CD4-positive, alpha-beta T cell (primary cell): ENCODE results near the gene COL4A2. TPM values are rescaled to one million over a fixed set of nuclear protein-coding genes. Genes with fewer than 3 reads are reported as not detected.
"Not testable (repeated sequence)": the region's sequence is repeated elsewhere in the genome, so short reads cannot be mapped to it uniquely, and the experiment has no call there.

Experiments used
- ATAC-seq: fragments of 200-7000 bp; cut with Tn5 transposase; one replicate; pipeline ENCODE4 v1.10.0; 2022; ENCODE audit warnings: mild to moderate bottlenecking; ENCODE audit not compliant: poor library complexity
- CTCF ChIA-PET: fragments of 350-600 bp; sonication (Branson Sonifier 250); formaldehyde crosslinking; loops from one replicate; lab custom pipeline; 2021; ENCODE audit warnings: antibody characterized with exemption, inconsistent platforms; lab: Charles Lee
- POLR2A ChIA-PET: fragments of 350-600 bp; sonication (Branson Sonifier 250); formaldehyde crosslinking; loops from one replicate; lab custom pipeline; 2021; ENCODE audit warnings: antibody characterized with exemption, inconsistent platforms; lab: Charles Lee
- DNase-seq, 14 experiments: peaks; one replicate each; pipeline ENCODE4 v3.0.0-alpha.2; 2013 to 2020; ENCODE audit warnings: mixed read lengths in 2 of 14
- H3K27ac ChIP-seq, 2 donors: one replicate each; pipeline versions ENCODE4 v1.5.1 to v1.7.0; 2013; ENCODE audit warnings: low read length in 2 of 2, low read depth in 1 of 2, mild to moderate bottlenecking in 1 of 2
- H3K27me3 ChIP-seq, 2 experiments: 1 replicate in 1 of 2; 2 replicates in 1 of 2; pipeline versions ENCODE4 v1.6.1 to v1.7.0; 2013; ENCODE audit warnings: low read length in 2 of 2, control low read depth in 1 of 2, mild to moderate bottlenecking in 1 of 2, moderate library complexity in 1 of 2; ENCODE audit not compliant: insufficient read depth in 2 of 2, control insufficient read depth in 1 of 2
- H3K36me3 ChIP-seq: one replicate; pipeline ENCODE4 v1.6.1; 2013; ENCODE audit warnings: low read length, control low read depth; ENCODE audit not compliant: insufficient read depth
- H3K4me1 ChIP-seq: one replicate; pipeline ENCODE4 v1.6.1; 2013; ENCODE audit warnings: low read length, control low read depth; ENCODE audit not compliant: insufficient read depth
- H3K4me3 ChIP-seq: one replicate; pipeline ENCODE4 v1.5.1; 2013; ENCODE audit warnings: mild to moderate bottlenecking, low read length, moderate library complexity
- H3K9me3 ChIP-seq, 2 experiments: 1 replicate in 1 of 2; 2 replicates in 1 of 2; pipeline versions ENCODE4 v1.6.1 to v1.7.0; 2013; ENCODE audit warnings: low read length in 2 of 2, mild to moderate bottlenecking in 2 of 2, control low read depth in 1 of 2, moderate library complexity in 1 of 2; ENCODE audit not compliant: control insufficient read depth in 1 of 2, insufficient read depth in 1 of 2
- H3K27ac Mint-ChIP-seq: one replicate; pipeline ENCODE4 v1.8.0; 2020; ENCODE audit warnings: mixed read lengths
- H3K27me3 Mint-ChIP-seq: one replicate; pipeline ENCODE4 v1.8.0; 2021; ENCODE audit warnings: mixed read lengths
- H3K36me3 Mint-ChIP-seq: one replicate; pipeline ENCODE4 v1.8.0; 2021; ENCODE audit warnings: low read depth, mixed read lengths
- H3K4me1 Mint-ChIP-seq: one replicate; pipeline ENCODE4 v1.8.0; 2021; ENCODE audit warnings: low read depth, mixed read lengths
- H3K4me3 Mint-ChIP-seq: one replicate; pipeline ENCODE4 v1.8.0; 2020; ENCODE audit warnings: mild to moderate bottlenecking, mixed read lengths
- H3K9me3 Mint-ChIP-seq: one replicate; pipeline ENCODE4 v1.8.0; 2020; ENCODE audit warnings: mixed read lengths
- CTCF ChIP-seq: fragments of 200-600 bp; IDR thresholded peaks from one replicate; pipeline ENCODE4 v1.8.0; 2022; ENCODE audit warnings: antibody characterized with exemption, mild to moderate bottlenecking
- intact Hi-C, 2 experiments: fragments of 100-400 bp; cut with DNase I in 1 of 2; cut with micrococcal nuclease in 1 of 2; formaldehyde crosslinking; loops; one replicate each; pipeline versions ENCODE4 v1.15.1 to v1.9.0; 2023 to 2025; cut with DNase I, micrococcal nuclease
- total RNA-seq, 174 experiments: library from RNA in 2 of 174; stranded (reverse) in 2 of 174; gene quantifications; one replicate each; pipeline ENCODE4 v1.2.3 and lab custom pipeline; 2021 to 2026

The COL4A2 gene
- total RNA-seq, 2 experiments from 2014 or later = not detected

- no peak overlapping the region for H3K4me3 ChIP-seq
- POLR2A ChIA-PET = no interaction called here
- no peak for TF ChIP-seq CTCF
- no peak overlapping the region for H3K27ac ChIP-seq
- no peak overlapping the region for H3K4me3 Mint-ChIP-seq
- intact Hi-C loops = no loop called here
- CTCF ChIA-PET = no interaction called here
- no peak overlapping the region for H3K27ac Mint-ChIP-seq
- H3K27me3 ChIP-seq = peaks cover 12 to 21% of the 10 kb centered on the region in 2 experiments
- no peaks in the 10 kb centered on the region for H3K9me3 Mint-ChIP-seq
- no peak for ATAC-seq
- no peaks in the 10 kb centered on the region for H3K36me3 ChIP-seq
- DNase-seq = no peak
- H3K27me3 Mint-ChIP-seq = peaks cover 57% of the 10 kb centered on the region
- no peaks in the 10 kb centered on the region for H3K36me3 Mint-ChIP-seq
- H3K4me1 ChIP-seq = no peaks in the 10 kb centered on the region
- H3K9me3 ChIP-seq = peaks cover 0 to 13% of the 10 kb centered on the region in 2 experiments
- peaks cover 17% of the 10 kb centered on the region for H3K4me1 Mint-ChIP-seq
Measured at GRCh38 chr13:110319774-110320509, 12.9 kb downstream of the COL4A2 start.

GRCh38 chr13:110320645-110321044, 13.6 kb downstream of the COL4A2 start:
- Mint-ChIP-seq H3K36me3 (no peaks in the 10 kb centered on the region), H3K27ac (no peak overlapping the region), H3K9me3 (no peaks in the 10 kb centered on the region), H3K4me1 (peaks cover 17% of the 10 kb centered on the region), H3K27me3 (peaks cover 56% of the 10 kb centered on the region), H3K4me3 (no peak overlapping the region)
- DNase-seq (no peak), ATAC-seq (no peak)
- intact Hi-C loops = no loop called here
- Histone ChIP-seq H3K4me1 (no peaks in the 10 kb centered on the region), H3K36me3 (no peaks in the 10 kb centered on the region), H3K27me3 (peaks cover 12 to 21% of the 10 kb centered on the region in 2 experiments), H3K9me3 (peaks cover 0 to 13% of the 10 kb centered on the region in 2 experiments), H3K4me3 (no peak overlapping the region), H3K27ac (no peak overlapping the region)
- TF ChIP-seq CTCF = no peak
- POLR2A ChIA-PET = no interaction called here
- CTCF ChIA-PET = no interaction called here

GRCh38 chr13:110321573-110321972, 14.5 kb downstream of the COL4A2 start:
- Mint-ChIP-seq H3K27me3 (peaks cover 53% of the 10 kb centered on the region), H3K4me1 (peaks cover 17% of the 10 kb centered on the region)
- CTCF ChIA-PET, H3K36me3 ChIP-seq, ATAC-seq, POLR2A ChIA-PET, H3K36me3 Mint-ChIP-seq, H3K27ac ChIP-seq, H3K4me3 ChIP-seq, H3K27ac Mint-ChIP-seq, H3K4me1 ChIP-seq, H3K9me3 Mint-ChIP-seq, DNase-seq, intact Hi-C loops, H3K4me3 Mint-ChIP-seq: not testable (repeated sequence)
- Histone ChIP-seq H3K9me3 (peaks cover 0 to 13% of the 10 kb centered on the region in 2 experiments), H3K27me3 (peaks cover 15 to 23% of the 10 kb centered on the region in 2 experiments)
